Upper lobe of left lung (tissue), 4 donors: Measurements from ENCODE around the gene CD68.

Source experiments
- POLR2AphosphoS5 ChIP-seq, 2 donors: sonication (generic); formaldehyde crosslinking; IDR thresholded peaks; one replicate each; pipeline ENCODE4 v1.5.1; 2017; ENCODE audit warnings: antibody characterized with exemption in 2 of 2
- TF ChIP-seq, protein P1 (sequence below), 6 experiments: fragments of 450-650 bp in 4 of 6; fragments of 200-600 bp in 2 of 6; sonication (generic) in 2 of 6; IDR thresholded peaks; one replicate each; pipeline ENCODE4 v1.5.1; 2016 to 2019; ENCODE audit warnings: antibody characterized with exemption in 6 of 6

DNA sequence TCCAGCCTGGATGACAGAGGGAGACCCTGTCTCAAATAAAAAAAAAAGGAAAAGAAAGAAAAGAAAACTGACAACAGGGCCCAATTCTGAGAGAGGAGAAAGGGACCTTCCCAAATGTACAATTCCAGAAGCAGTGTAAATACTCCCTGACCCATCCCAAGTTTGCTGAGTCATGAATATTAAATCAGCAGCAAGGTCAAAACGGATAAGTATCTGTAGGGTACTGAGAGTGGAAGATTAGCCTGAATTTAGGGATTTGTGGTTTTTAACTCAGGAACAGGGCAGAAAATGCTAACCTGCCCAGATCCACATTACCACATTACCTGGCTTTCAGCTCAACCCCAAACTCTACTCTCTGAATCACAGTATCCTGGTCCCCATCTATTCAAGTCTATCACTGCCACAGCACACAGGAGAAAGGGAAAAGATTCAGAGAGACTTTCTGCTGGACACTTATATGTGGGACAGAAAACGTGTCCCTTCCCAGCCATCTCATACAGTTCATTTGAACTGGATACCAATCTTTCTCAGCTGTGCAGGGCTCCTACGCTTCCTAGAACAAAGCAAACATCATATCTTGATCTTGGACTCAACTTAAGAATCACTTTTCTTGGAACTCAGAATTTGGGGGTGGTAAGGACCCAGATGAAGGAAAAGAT is 32.3 kb downstream of the CD68 start:
- TF ChIP-seq, protein P1, sequence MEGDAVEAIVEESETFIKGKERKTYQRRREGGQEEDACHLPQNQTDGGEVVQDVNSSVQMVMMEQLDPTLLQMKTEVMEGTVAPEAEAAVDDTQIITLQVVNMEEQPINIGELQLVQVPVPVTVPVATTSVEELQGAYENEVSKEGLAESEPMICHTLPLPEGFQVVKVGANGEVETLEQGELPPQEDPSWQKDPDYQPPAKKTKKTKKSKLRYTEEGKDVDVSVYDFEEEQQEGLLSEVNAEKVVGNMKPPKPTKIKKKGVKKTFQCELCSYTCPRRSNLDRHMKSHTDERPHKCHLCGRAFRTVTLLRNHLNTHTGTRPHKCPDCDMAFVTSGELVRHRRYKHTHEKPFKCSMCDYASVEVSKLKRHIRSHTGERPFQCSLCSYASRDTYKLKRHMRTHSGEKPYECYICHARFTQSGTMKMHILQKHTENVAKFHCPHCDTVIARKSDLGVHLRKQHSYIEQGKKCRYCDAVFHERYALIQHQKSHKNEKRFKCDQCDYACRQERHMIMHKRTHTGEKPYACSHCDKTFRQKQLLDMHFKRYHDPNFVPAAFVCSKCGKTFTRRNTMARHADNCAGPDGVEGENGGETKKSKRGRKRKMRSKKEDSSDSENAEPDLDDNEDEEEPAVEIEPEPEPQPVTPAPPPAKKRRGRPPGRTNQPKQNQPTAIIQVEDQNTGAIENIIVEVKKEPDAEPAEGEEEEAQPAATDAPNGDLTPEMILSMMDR (IDR thresholded peaks at IDR 0.05), result no peak
- TF ChIP-seq POLR2AphosphoS5 (IDR thresholded peaks at IDR 0.05), result no peak
